KMS-11 (cell line): ENCODE results near the gene PLIN4.

Experiments
- H2AFZ ChIP-seq: fragments of 200-600 bp; sonication (generic); 2 replicates; pipeline ENCODE4 v1.6.1; 2016; ENCODE audit warnings: antibody characterized with exemption, mixed run types, low read depth
- H3K27ac ChIP-seq: fragments of 200-600 bp; sonication (generic); 2 replicates; pipeline ENCODE4 v1.6.1; 2016; ENCODE audit warnings: mild to moderate bottlenecking, mixed run types
- H3K27me3 ChIP-seq: fragments of 200-600 bp; sonication (generic); 2 replicates; pipeline ENCODE4 v1.6.1; 2017; ENCODE audit warnings: mild to moderate bottlenecking, low read depth, mixed run types, moderate library complexity; ENCODE audit not compliant: insufficient read depth
- H3K36me3 ChIP-seq: fragments of 200-600 bp; sonication (generic); 2 replicates; pipeline ENCODE4 v1.6.1; 2017; ENCODE audit warnings: mild to moderate bottlenecking, mixed run types; ENCODE audit not compliant: insufficient read depth
- H3K4me1 ChIP-seq: fragments of 200-600 bp; sonication (generic); 2 replicates; pipeline ENCODE4 v1.6.1; 2016; ENCODE audit warnings: mild to moderate bottlenecking, low read depth, mixed run types; ENCODE audit not compliant: poor library complexity, severe bottlenecking
- H3K4me2 ChIP-seq: fragments of 200-600 bp; sonication (generic); 2 replicates; pipeline ENCODE4 v1.7.0; 2016; ENCODE audit warnings: mild to moderate bottlenecking, mixed run types
- H3K4me3 ChIP-seq: fragments of 200-600 bp; sonication (generic); IDR thresholded peaks from 2 replicates; pipeline ENCODE4 v1.6.1; 2017; ENCODE audit warnings: low read depth, low read length, mixed read lengths; ENCODE audit not compliant: insufficient read depth
- H3K79me2 ChIP-seq: fragments of 200-600 bp; sonication (generic); 2 replicates; pipeline ENCODE4 v1.6.1; 2016; ENCODE audit warnings: low read depth, mixed run types; ENCODE audit not compliant: insufficient read depth
- H3K9ac ChIP-seq: fragments of 200-600 bp; sonication (generic); 2 replicates; pipeline ENCODE4 v1.6.1; 2016; ENCODE audit warnings: mild to moderate bottlenecking, mixed run types
- H4K20me1 ChIP-seq: fragments of 200-600 bp; sonication (generic); 2 replicates; pipeline ENCODE4 v1.6.1; 2016; ENCODE audit warnings: mild to moderate bottlenecking, mixed run types; ENCODE audit not compliant: insufficient read depth
- TF ChIP-seq, protein P1 (sequence below): fragments of 200-600 bp; sonication (generic); conservative IDR thresholded peaks from 2 replicates; pipeline ENCODE4 v1.6.1; 2017; ENCODE audit warnings: low read depth, mild to moderate bottlenecking, antibody characterized with exemption, low read length, moderate library complexity, mixed read lengths

The PLIN4 gene

DNA sequence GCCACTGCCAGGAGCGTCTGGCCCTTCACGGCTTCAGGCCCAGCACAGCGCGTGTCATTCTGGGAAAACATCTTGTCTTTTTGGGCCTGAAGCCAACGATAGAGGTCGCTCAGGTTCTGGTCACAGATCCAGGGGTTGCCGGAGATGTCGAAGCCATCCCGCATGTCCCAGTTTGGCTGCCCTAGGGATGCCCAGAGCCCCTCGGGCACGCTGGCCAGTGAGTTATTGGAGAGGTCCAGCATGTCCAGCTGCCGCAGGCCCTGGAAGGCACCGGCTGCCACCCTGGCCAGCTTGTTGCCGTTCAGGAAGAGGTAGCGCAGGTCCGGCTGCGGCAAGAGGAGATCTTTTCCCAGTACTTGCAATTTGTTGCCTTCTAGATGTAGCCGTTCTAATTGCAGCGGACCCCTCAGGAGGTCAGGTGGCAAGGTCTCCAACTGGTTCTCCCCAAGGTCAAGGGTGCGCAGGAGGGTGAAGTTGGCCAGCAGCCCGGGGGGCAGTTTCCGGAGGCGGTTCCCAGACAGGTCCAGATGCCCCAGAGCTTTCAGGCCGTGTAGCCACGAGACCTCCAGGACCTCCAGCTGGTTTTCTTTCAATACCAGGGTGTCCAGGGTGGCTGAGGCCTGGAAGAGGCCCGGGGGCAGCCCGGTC is 19.8 kb upstream of the PLIN4 start:
- H3K36me3 ChIP-seq = no peaks in the 10 kb centered on the region
- H4K20me1 ChIP-seq = no peaks in the 10 kb centered on the region
- H3K4me1 ChIP-seq = peaks cover 16% of the 10 kb centered on the region
- no peaks in the 10 kb centered on the region for H3K79me2 ChIP-seq
- no peak overlapping the region for H3K4me3 ChIP-seq
- H2AFZ ChIP-seq = no peak overlapping the region
- H3K4me2 ChIP-seq = no peak overlapping the region
- no peak overlapping the region for H3K9ac ChIP-seq
- no peak overlapping the region for H3K27ac ChIP-seq
- peaks cover 72% of the 10 kb centered on the region for H3K27me3 ChIP-seq
- TF ChIP-seq, protein P1, sequence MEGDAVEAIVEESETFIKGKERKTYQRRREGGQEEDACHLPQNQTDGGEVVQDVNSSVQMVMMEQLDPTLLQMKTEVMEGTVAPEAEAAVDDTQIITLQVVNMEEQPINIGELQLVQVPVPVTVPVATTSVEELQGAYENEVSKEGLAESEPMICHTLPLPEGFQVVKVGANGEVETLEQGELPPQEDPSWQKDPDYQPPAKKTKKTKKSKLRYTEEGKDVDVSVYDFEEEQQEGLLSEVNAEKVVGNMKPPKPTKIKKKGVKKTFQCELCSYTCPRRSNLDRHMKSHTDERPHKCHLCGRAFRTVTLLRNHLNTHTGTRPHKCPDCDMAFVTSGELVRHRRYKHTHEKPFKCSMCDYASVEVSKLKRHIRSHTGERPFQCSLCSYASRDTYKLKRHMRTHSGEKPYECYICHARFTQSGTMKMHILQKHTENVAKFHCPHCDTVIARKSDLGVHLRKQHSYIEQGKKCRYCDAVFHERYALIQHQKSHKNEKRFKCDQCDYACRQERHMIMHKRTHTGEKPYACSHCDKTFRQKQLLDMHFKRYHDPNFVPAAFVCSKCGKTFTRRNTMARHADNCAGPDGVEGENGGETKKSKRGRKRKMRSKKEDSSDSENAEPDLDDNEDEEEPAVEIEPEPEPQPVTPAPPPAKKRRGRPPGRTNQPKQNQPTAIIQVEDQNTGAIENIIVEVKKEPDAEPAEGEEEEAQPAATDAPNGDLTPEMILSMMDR = no peak

- H3K27me3 ChIP-seq = peaks cover 85% of the 10 kb centered on the region
- no peak overlapping the region for H3K4me3 ChIP-seq
- H4K20me1 ChIP-seq = no peaks in the 10 kb centered on the region
- H3K27ac ChIP-seq = no peak overlapping the region
- no peak overlapping the region for H3K4me2 ChIP-seq
- no peak overlapping the region for H2AFZ ChIP-seq
- TF ChIP-seq, protein P1 = no peak
- H3K36me3 ChIP-seq = no peaks in the 10 kb centered on the region
- H3K79me2 ChIP-seq = no peaks in the 10 kb centered on the region
- peaks cover 8% of the 10 kb centered on the region for H3K4me1 ChIP-seq
- H3K9ac ChIP-seq = no peak overlapping the region
Measured at GRCh38 chr19:4536798-4537197, 18.5 kb upstream of the PLIN4 start.

DNA sequence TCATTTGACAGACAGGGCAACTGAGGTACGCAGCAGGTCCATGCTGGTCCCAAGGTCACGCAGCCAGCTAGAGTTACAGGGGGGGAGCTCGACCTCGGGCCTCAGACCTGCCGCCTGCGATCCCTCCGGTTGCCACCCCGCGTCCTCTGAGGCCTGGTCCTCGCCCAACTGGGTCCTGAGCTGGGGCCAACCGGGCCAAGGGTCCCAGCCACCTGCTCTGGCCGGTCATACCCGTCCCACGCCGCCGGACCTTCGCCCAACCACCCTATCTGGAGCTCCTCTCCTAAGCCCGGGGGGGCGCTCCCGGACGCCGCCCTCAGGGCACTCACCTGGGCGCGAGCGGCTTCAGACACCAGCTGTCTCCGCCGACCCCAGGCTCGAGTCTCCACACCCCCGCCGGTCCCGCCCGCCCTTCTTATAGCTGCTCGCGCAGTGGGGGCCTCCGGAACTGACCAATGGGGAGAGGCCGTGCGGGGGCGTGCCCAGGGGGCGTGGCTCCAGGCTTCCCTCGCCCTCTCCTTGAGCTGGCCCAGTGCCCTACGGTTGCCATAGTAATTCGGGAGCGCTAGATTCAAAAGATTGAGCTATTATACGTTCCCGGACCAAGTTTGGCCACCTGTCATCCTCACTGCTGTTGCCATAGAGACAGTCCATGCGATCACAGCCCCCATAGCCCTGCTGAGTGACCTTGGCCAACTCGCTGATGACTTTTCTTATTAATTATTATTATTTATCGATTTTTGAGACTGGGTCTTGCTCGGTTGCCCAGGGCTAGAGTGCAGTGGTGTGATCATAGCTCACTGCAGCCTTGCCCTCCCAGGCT is 16.8 kb upstream of the PLIN4 start, which contains the start of gene PLIN5:
TSS of gene PLIN5 (minus strand) at position 389 of the 823 bp plus-strand sequence. CDS start 1,150 bp downstream, outside the sequence.
- Histone ChIP-seq H3K4me2 (no peak within 1 kb of the TSS), H3K27me3 (peaks cover 98% of the 10 kb centered on the region), H3K36me3 (no peaks in the 10 kb centered on the region), H4K20me1 (no peaks in the 10 kb centered on the region), H3K79me2 (no peaks in the 10 kb centered on the region), H2AFZ (no peak within 1 kb of the TSS), H3K9ac (no peak within 1 kb of the TSS), H3K27ac (no peak within 1 kb of the TSS), H3K4me3 (no peak within 1 kb of the TSS), H3K4me1 (peaks cover 4% of the 10 kb centered on the region)
- TF ChIP-seq, protein P1 = no peak

DNA sequence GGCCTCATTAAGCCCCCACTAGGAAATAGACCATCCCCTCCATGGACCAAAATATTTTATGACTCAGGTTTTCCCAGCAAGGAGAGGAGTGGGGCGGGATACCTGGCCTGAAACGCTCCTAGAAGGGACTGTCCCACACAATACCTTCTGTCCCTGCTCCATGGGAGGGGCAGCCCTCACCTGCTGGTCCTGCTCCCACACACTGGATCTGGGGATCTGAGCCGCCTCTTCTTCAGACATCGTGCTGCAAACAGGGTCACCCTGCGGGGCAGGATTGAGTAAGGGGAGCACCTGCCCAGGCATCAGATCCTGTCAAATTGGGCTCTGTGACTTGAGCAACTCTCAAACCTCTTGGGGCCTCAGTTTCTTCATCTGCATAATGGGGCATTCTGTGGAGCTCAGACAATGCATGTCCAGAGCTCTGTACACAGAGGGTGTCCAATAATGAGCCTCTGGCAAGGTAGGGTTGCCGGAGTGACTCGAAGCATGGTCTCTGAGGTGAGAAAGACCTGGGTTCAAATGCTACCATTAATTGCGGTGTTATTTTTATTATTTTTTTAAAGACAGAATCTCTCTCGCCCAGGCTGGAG is 15.6 kb upstream of the PLIN4 start:
- no peak overlapping the region for H3K9ac ChIP-seq

More for the DNA sequence above, 15.6 kb upstream of the PLIN4 start:
- Histone ChIP-seq H4K20me1 (no peaks in the 10 kb centered on the region), H3K4me2 (no peak overlapping the region), H3K79me2 (no peaks in the 10 kb centered on the region), H3K4me3 (no peak overlapping the region), H2AFZ (no peak overlapping the region), H3K27ac (no peak overlapping the region), H3K4me1 (no peaks in the 10 kb centered on the region), H3K36me3 (no peaks in the 10 kb centered on the region), H3K27me3 (peaks cover 93% of the 10 kb centered on the region)
- TF ChIP-seq, protein P1 = no peak
